HCT116 (cell line): ENCODE data around the gene KDM7A. TPM values are rescaled to one million over a fixed set of nuclear protein-coding genes. Genes with fewer than 3 reads are reported as not detected.
A peak's percentile ranks its signal among the peaks of the same experiment; 100 is the strongest.

Experiments used
- ATAC-seq: fragments of 200-7000 bp; cut with Tn5 transposase; 2 replicates; pipeline ENCODE4 v1.9.1; 2020; ENCODE audit warnings: mild to moderate bottlenecking, moderate library complexity
- BruUV-seq: library from RNA; stranded (reverse); fragments of 400-500 nt; replicated peaks from 2 replicates; lab custom pipeline; 2021; lab: Mats Ljungman, UMichigan
- CTCF ChIA-PET: fragments of 300-600 bp; sonication (Branson Sonifier 250); formaldehyde crosslinking; loops from one replicate; lab custom pipeline; 2021; ENCODE audit warnings: antibody characterized with exemption; lab: Charles Lee
- POLR2A ChIA-PET: fragments of 300-600, 350-600 bp; sonication (Branson Sonifier 250); formaldehyde crosslinking; loops from one replicate; lab custom pipeline; 2021; ENCODE audit warnings: antibody characterized with exemption; lab: Charles Lee
- RAD21 ChIA-PET, 2 experiments: fragments of 300-600 bp; sonication (Branson Sonifier 250); formaldehyde crosslinking; loops; one replicate each; lab custom pipeline; 2023; ENCODE audit warnings: low total read pairs in 2 of 2; ENCODE audit not compliant: uncharacterized antibody in 2 of 2, unreplicated experiment in 2 of 2, low non-redundant PET in 1 of 2; lab: Charles Lee
- DNase-seq: peaks from one replicate; pipeline ENCODE4 v3.0.0-alpha.2; 2010; ENCODE audit warnings: low read depth, low spot score
- H2AFZ ChIP-seq: fragments of 200-600 bp; shearing (Covaris generic), sonication (generic); 2 replicates; pipeline ENCODE4 v1.6.1; 2017; ENCODE audit warnings: low read depth, mixed run types, mixed read lengths, antibody characterized with exemption, low read length; ENCODE audit not compliant: poor library complexity, severe bottlenecking
- H3K27ac ChIP-seq: 2 replicates; pipeline ENCODE4 v1.5.1; 2012; ENCODE audit warnings: low read depth, low read length
- H3K27me3 ChIP-seq: fragments of 200-600 bp; sonication (generic); 2 replicates; pipeline ENCODE4 v1.6.1; 2016; ENCODE audit warnings: mixed run types, low read length, mixed read lengths; ENCODE audit not compliant: insufficient read depth
- H3K36me3 ChIP-seq, 2 experiments: fragments of 200-500 bp in 1 of 2; fragments of 200-600 bp in 1 of 2; sonication (Bioruptor generic) in 1 of 2; sonication (generic) in 1 of 2; 2 replicates each; pipeline versions ENCODE4 v1.5.1 to v1.6.1; 2014 to 2016; ENCODE audit warnings: low read length in 2 of 2, inconsistent platforms in 1 of 2, mixed read lengths in 1 of 2, mixed run types in 1 of 2; ENCODE audit not compliant: insufficient read depth in 2 of 2, control insufficient read depth in 1 of 2
- H3K4me1 ChIP-seq, 2 experiments: fragments of 200-600 bp in 1 of 2; sonication (generic) in 1 of 2; 2 replicates each; pipeline versions ENCODE4 v1.5.1 to v1.6.1; 2012 to 2017; ENCODE audit warnings: low read length in 2 of 2, inconsistent platforms in 1 of 2, mild to moderate bottlenecking in 1 of 2, mixed read lengths in 1 of 2, mixed run types in 1 of 2, moderate library complexity in 1 of 2; ENCODE audit not compliant: insufficient read depth in 2 of 2, control insufficient read depth in 1 of 2
- H3K4me2 ChIP-seq: fragments of 200-600 bp; sonication (generic); 2 replicates; pipeline ENCODE4 v1.6.1; 2017; ENCODE audit warnings: mixed run types, low read length, mixed read lengths
- H3K4me3 ChIP-seq, 2 experiments: fragments of 200-600 bp in 1 of 2; sonication (generic) in 1 of 2; replicated peaks in 1 of 2; 2 replicates each; pipeline ENCODE4 v1.5.1; 2011 to 2016; ENCODE audit warnings: low read length in 2 of 2, control low read depth in 1 of 2, low read depth in 1 of 2, mild to moderate bottlenecking in 1 of 2, mixed read lengths in 1 of 2, mixed run types in 1 of 2
- H3K79me2 ChIP-seq: fragments of 200-600 bp; sonication (generic); 2 replicates; pipeline ENCODE4 v1.6.1; 2017; ENCODE audit warnings: mild to moderate bottlenecking, mixed run types, low read length, moderate library complexity, mixed read lengths; ENCODE audit not compliant: insufficient read depth
- H3K9ac ChIP-seq: fragments of 200-600 bp; sonication (generic); 2 replicates; pipeline ENCODE4 v1.6.1; 2016; ENCODE audit warnings: low read length, mixed read lengths
- H3K9me2 ChIP-seq: fragments of 200-600 bp; sonication (generic), shearing (Covaris generic); 2 replicates; pipeline ENCODE4 v1.6.1; 2017; ENCODE audit warnings: mixed run types, mild to moderate bottlenecking, moderate library complexity; ENCODE audit not compliant: insufficient read depth
- H3K9me3 ChIP-seq, 2 experiments: fragments of 200-500 bp in 1 of 2; fragments of 200-600 bp in 1 of 2; sonication (Bioruptor generic) in 1 of 2; sonication (generic) in 1 of 2; 2 replicates each; pipeline ENCODE4 v1.6.1; 2014 to 2017; ENCODE audit warnings: low read length in 2 of 2, mixed read lengths in 2 of 2, inconsistent platforms in 1 of 2, low read depth in 1 of 2, mild to moderate bottlenecking in 1 of 2, mixed run types in 1 of 2, moderate library complexity in 1 of 2; ENCODE audit not compliant: control insufficient read depth in 1 of 2, insufficient read depth in 1 of 2
- H4K20me1 ChIP-seq: fragments of 200-600 bp; sonication (generic), shearing (Covaris generic); 2 replicates; pipeline ENCODE4 v1.6.1; 2017; ENCODE audit warnings: mixed run types, mild to moderate bottlenecking, moderate library complexity; ENCODE audit not compliant: insufficient read depth
- CBX3 ChIP-seq: IDR thresholded peaks from 2 replicates; pipeline ENCODE4 v1.6.1; 2012; ENCODE audit warnings: low read depth
- CEBPB ChIP-seq: IDR thresholded peaks from 2 replicates; pipeline ENCODE4 v1.6.1; 2012; ENCODE audit warnings: low read depth
- EGR1 ChIP-seq: IDR thresholded peaks from 2 replicates; pipeline ENCODE4 v1.6.1; 2012; ENCODE audit warnings: low read depth
- EZH2 ChIP-seq: fragments of 200-600 bp; sonication (generic); IDR thresholded peaks from 2 replicates; pipeline ENCODE4 v1.6.1; 2017; ENCODE audit warnings: antibody characterized with exemption, mixed run types
- EZH2phosphoT487 ChIP-seq: fragments of 200-600 bp; IDR thresholded peaks from 2 replicates; pipeline ENCODE4 v1.6.1; 2018; ENCODE audit warnings: antibody characterized with exemption, borderline replicate concordance
- POLR2A ChIP-seq: IDR thresholded peaks from 2 replicates; pipeline ENCODE4 v1.7.0; 2011; ENCODE audit warnings: borderline replicate concordance; ENCODE audit not compliant: insufficient read depth, insufficient read length; ENCODE audit errors: extremely low read depth
- POLR2AphosphoS5 ChIP-seq: IDR thresholded peaks from 2 replicates; pipeline ENCODE4 v1.6.1; 2011; ENCODE audit warnings: mild to moderate bottlenecking, low read depth, low read length, moderate library complexity
- SP1 ChIP-seq: IDR thresholded peaks from 2 replicates; pipeline ENCODE4 v1.6.1; 2012; ENCODE audit warnings: low read depth
- SRF ChIP-seq: IDR thresholded peaks from 2 replicates; pipeline ENCODE4 v1.6.1; 2012; ENCODE audit warnings: low read depth
- TCF7L2 ChIP-seq: IDR thresholded peaks from 2 replicates; pipeline ENCODE4 v1.7.0; 2011; ENCODE audit warnings: borderline replicate concordance, inconsistent platforms; ENCODE audit not compliant: insufficient read depth, insufficient read length; ENCODE audit errors: extremely low read depth
- YY1 ChIP-seq: IDR thresholded peaks from 2 replicates; pipeline ENCODE4 v1.6.1; 2011; ENCODE audit warnings: low read length, low read depth, moderate library complexity, mild to moderate bottlenecking; ENCODE audit not compliant: insufficient replicate concordance; ENCODE audit errors: extremely low read depth
- ZFX ChIP-seq: fragments of 450-650 bp; IDR thresholded peaks from 2 replicates; pipeline ENCODE4 v1.6.1; 2017
- ZNF274 ChIP-seq: fragments of 200-500 bp; sonication (Bioruptor generic); IDR thresholded peaks from 2 replicates; pipeline ENCODE4 v1.6.1; 2014; ENCODE audit warnings: mild to moderate bottlenecking, low read depth, low read length, inconsistent platforms
- intact Hi-C: fragments of 100-400 bp; cut with micrococcal nuclease; formaldehyde crosslinking; loops from 2 replicates; pipeline ENCODE4 v1.10.0; 2022
- total RNA-seq: library from RNA; stranded (reverse); gene quantifications from one replicate; pipeline ENCODE4 v1.2.1, GENCODE V29; 2021; ENCODE audit not compliant: unreplicated experiment
- TF ChIP-seq, protein P1 (sequence below), 3 experiments: fragments of 200-600 bp in 1 of 3; sonication (generic) in 1 of 3; IDR thresholded peaks in 2 of 3; conservative IDR thresholded peaks in 1 of 3; 2 replicates each; pipeline ENCODE4 v1.5.1; 2012 to 2017; ENCODE audit warnings: low read depth in 2 of 3, low read length in 2 of 3, antibody characterized with exemption in 1 of 3, borderline replicate concordance in 1 of 3, control low read depth in 1 of 3, mild to moderate bottlenecking in 1 of 3, mixed read lengths in 1 of 3, mixed run types in 1 of 3, moderate library complexity in 1 of 3; ENCODE audit not compliant: insufficient read depth in 1 of 3
- TF ChIP-seq, protein P2 (sequence below): IDR thresholded peaks from 2 replicates; pipeline ENCODE4 v1.6.1; 2012
- TF ChIP-seq, protein P3 (sequence below): IDR thresholded peaks from 2 replicates; pipeline ENCODE4 v1.6.1; 2011; ENCODE audit warnings: mild to moderate bottlenecking, low read length, moderate library complexity; ENCODE audit not compliant: insufficient replicate concordance; ENCODE audit errors: extremely low read depth
- TF ChIP-seq, protein P4 (sequence below): IDR thresholded peaks from 2 replicates; pipeline ENCODE4 v1.6.1; 2012

Gene KDM7A
- total RNA-seq, 1 experiment from 2014 or later: 11.6 TPM

DNA sequence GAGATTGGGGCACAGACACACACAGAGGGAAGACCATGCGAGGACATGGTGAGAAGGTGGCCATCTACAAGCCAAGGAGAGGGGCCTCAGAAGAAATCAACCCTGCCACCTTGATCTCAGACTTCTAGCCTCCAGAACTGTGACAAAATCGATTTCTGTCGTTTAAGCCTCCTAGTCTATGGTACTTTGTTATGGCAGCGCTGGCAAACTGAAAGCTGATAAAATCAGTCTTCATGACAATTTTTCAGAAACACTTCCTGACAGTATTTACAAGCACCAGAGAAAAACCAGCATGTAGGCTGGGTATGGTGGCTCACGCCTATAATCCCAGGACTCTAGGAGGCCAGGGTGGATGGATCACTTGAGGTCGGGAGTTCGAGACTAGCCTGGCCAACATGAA is 118.3 kb downstream of the KDM7A start:
- no peaks in the 10 kb centered on the region for H3K9me3 ChIP-seq
- no peak overlapping the region for H3K9ac ChIP-seq
- H3K4me1 ChIP-seq: peaks cover 23 to 52% of the 10 kb centered on the region in 2 experiments
- ATAC-seq (no peak), DNase-seq (no peak)
- no peak overlapping the region for H3K4me3 ChIP-seq
- intact Hi-C loops: no loop called here
- no peaks in the 10 kb centered on the region for H3K27me3 ChIP-seq
- CTCF ChIA-PET: no interaction called here
- POLR2A ChIA-PET: interaction anchor here (0.6 kb wide), 1 partner anchor 715 kb away, joined by 3 read pairs; no protein-coding TSS in a partner anchor
- H4K20me1 ChIP-seq: no peaks in the 10 kb centered on the region
- 0 out of 2 replicates have a peak overlapping the region, but pooled peaks have one; percentile 92 for H3K4me2 ChIP-seq
- no TSS peak for BruUV-seq
- H3K9me2 ChIP-seq: no peaks in the 10 kb centered on the region
- no peak overlapping the region for H2AFZ ChIP-seq
- RAD21 ChIA-PET: no interaction called here
- H3K36me3 ChIP-seq: 0 out of 4 replicates have a peak, but pooled peaks cover 0 to 3% of the 10 kb centered on the region in 2 experiments
- H3K27ac ChIP-seq: no peak overlapping the region
- peaks cover 12% of the 10 kb centered on the region; the same call in 1 of the 2 replicates for H3K79me2 ChIP-seq
- no peak for TF ChIP-seq EZH2
- no peak for TF ChIP-seq EZH2phosphoT487
- TF ChIP-seq ZFX: no peak

DNA sequence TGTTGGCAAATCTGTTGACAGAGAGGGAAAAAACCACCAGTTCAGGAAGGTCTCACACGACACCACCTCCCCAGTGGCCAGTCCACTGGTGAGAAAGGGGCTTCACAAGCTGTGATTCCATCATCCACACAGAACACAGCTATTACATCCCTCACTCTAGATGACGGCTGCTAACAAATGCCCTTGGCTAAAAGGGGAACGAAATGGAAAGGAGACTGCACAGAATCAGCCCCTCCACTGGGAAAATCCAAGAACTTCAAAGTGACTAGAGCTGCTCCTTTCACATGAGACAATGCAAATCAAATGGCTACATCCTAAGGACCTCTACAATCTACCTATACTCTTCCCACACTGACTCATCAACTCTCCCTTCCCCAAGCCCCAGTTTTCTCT is 119.6 kb downstream of the KDM7A start:
- no peaks in the 10 kb centered on the region for H3K27me3 ChIP-seq
- no peak overlapping the region for H3K27ac ChIP-seq
- H3K9me2 ChIP-seq: no peaks in the 10 kb centered on the region
- ChIA-PET POLR2A (no interaction called here), CTCF (no interaction called here), RAD21 (no interaction called here)
- no peaks in the 10 kb centered on the region for H4K20me1 ChIP-seq
- ATAC-seq (no peak), DNase-seq (no peak)
- no TSS peak for BruUV-seq
- H3K4me1 ChIP-seq: peaks cover 19 to 40% of the 10 kb centered on the region in 2 experiments
- intact Hi-C loops: no loop called here
- no peaks in the 10 kb centered on the region for H3K9me3 ChIP-seq
- H3K4me2 ChIP-seq: no peak overlapping the region
- H3K36me3 ChIP-seq: peaks cover 0 to 6% of the 10 kb centered on the region in 2 experiments; a peak in 1 of 4 replicates
- no peak overlapping the region for H3K4me3 ChIP-seq
- no peak overlapping the region for H2AFZ ChIP-seq
- peaks cover 12% of the 10 kb centered on the region; the same call in 1 of the 2 replicates for H3K79me2 ChIP-seq
- H3K9ac ChIP-seq: no peak overlapping the region
- TF ChIP-seq, protein P1, sequence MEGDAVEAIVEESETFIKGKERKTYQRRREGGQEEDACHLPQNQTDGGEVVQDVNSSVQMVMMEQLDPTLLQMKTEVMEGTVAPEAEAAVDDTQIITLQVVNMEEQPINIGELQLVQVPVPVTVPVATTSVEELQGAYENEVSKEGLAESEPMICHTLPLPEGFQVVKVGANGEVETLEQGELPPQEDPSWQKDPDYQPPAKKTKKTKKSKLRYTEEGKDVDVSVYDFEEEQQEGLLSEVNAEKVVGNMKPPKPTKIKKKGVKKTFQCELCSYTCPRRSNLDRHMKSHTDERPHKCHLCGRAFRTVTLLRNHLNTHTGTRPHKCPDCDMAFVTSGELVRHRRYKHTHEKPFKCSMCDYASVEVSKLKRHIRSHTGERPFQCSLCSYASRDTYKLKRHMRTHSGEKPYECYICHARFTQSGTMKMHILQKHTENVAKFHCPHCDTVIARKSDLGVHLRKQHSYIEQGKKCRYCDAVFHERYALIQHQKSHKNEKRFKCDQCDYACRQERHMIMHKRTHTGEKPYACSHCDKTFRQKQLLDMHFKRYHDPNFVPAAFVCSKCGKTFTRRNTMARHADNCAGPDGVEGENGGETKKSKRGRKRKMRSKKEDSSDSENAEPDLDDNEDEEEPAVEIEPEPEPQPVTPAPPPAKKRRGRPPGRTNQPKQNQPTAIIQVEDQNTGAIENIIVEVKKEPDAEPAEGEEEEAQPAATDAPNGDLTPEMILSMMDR (IDR thresholded peaks at IDR 0.05 in 2 of 3, conservative IDR thresholded peaks at IDR 0.05 in 1 of 3; ENCODE audit: borderline replicate concordance in 1 of 3, insufficient read depth in 1 of 3, low read depth in 2 of 3, low read length in 2 of 3): no peak
- TF ChIP-seq SP1 (no peak), ZNF274 (no peak), POLR2A (no peak), YY1 (no peak), SRF (no peak), ZFX (no peak), CEBPB (no peak), EZH2phosphoT487 (no peak), CBX3 (no peak), TCF7L2 (no peak), POLR2AphosphoS5 (no peak), EGR1 (no peak)
- TF ChIP-seq, protein P2, sequence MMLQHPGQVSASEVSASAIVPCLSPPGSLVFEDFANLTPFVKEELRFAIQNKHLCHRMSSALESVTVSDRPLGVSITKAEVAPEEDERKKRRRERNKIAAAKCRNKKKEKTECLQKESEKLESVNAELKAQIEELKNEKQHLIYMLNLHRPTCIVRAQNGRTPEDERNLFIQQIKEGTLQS: no peak
- TF ChIP-seq, protein P3, sequence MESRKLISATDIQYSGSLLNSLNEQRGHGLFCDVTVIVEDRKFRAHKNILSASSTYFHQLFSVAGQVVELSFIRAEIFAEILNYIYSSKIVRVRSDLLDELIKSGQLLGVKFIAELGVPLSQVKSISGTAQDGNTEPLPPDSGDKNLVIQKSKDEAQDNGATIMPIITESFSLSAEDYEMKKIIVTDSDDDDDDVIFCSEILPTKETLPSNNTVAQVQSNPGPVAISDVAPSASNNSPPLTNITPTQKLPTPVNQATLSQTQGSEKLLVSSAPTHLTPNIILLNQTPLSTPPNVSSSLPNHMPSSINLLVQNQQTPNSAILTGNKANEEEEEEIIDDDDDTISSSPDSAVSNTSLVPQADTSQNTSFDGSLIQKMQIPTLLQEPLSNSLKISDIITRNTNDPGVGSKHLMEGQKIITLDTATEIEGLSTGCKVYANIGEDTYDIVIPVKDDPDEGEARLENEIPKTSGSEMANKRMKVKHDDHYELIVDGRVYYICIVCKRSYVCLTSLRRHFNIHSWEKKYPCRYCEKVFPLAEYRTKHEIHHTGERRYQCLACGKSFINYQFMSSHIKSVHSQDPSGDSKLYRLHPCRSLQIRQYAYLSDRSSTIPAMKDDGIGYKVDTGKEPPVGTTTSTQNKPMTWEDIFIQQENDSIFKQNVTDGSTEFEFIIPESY: no peak
- TF ChIP-seq, protein P4, sequence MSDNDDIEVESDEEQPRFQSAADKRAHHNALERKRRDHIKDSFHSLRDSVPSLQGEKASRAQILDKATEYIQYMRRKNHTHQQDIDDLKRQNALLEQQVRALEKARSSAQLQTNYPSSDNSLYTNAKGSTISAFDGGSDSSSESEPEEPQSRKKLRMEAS: no peak
